Thymus (tissue), 11 donors: Measurements from ENCODE around the gene CELF2. TPM values are rescaled to one million over a fixed set of nuclear protein-coding genes. Genes with fewer than 3 reads are reported as not detected.

Experiments used
- DNase-seq, 9 donors: peaks; one replicate each; pipeline ENCODE4 v3.0.0-alpha.2; 2013; ENCODE audit warnings: low spot score in 9 of 9, low read depth in 6 of 9, missing footprints in 1 of 9
- H3K27ac ChIP-seq, 2 donors: one replicate each; pipeline ENCODE4 v1.5.1; 2013; ENCODE audit warnings: control low read depth in 1 of 2, low read depth in 1 of 2, low read length in 1 of 2, mild to moderate bottlenecking in 1 of 2, moderate library complexity in 1 of 2
- H3K27me3 ChIP-seq, 2 donors: one replicate each; pipeline ENCODE4 v1.5.1; 2013; ENCODE audit warnings: low read length in 1 of 2; ENCODE audit not compliant: control insufficient read depth in 2 of 2, insufficient read depth in 1 of 2
- H3K36me3 ChIP-seq, 2 donors: one replicate each; pipeline ENCODE4 v1.5.1; 2013; ENCODE audit warnings: low read length in 1 of 2, mild to moderate bottlenecking in 1 of 2, moderate library complexity in 1 of 2; ENCODE audit not compliant: control insufficient read depth in 2 of 2, insufficient read depth in 2 of 2
- H3K4me1 ChIP-seq, 2 donors: one replicate each; pipeline ENCODE4 v1.5.1; 2013; ENCODE audit warnings: low read length in 2 of 2; ENCODE audit not compliant: control insufficient read depth in 2 of 2, insufficient read depth in 2 of 2
- H3K4me3 ChIP-seq, 2 donors: one replicate each; pipeline ENCODE4 v1.5.1; 2013; ENCODE audit warnings: low read length in 2 of 2, control low read depth in 1 of 2, mild to moderate bottlenecking in 1 of 2
- H3K9me3 ChIP-seq, 2 donors: one replicate each; pipeline ENCODE4 v1.5.1; 2013; ENCODE audit warnings: low read length in 1 of 2, mild to moderate bottlenecking in 1 of 2; ENCODE audit not compliant: control insufficient read depth in 2 of 2, insufficient read depth in 1 of 2
- WGBS: extraction: QIAGEN DNeasy Blood & Tissue Kit; methylation state at CpG from one replicate; pipeline ENCODE4 v1.1.7; 2013; 5-methylcytosine and 5-hydroxymethylcytosine counted together
- polyA plus RNA-seq: library from polyadenylated mRNA; stranded (reverse); fragments of 200-250 nt; gene quantifications from one replicate; pipeline ENCODE4 v1.2.3, GENCODE V29; 2013
- total RNA-seq: library from RNA; stranded (reverse); fragments of 120-200 nt; gene quantifications from one replicate; pipeline ENCODE4 v1.2.4, GENCODE V29; 2013
- donor health status: healthy.

The CELF2 gene
- total and polyA plus RNA-seq, 2 donors, result 42.4 to 48.1 TPM

- Histone ChIP-seq H3K27ac (no peak overlapping the region), H3K4me1 (peaks cover 22 to 28% of the 10 kb centered on the region in 2 donors)
Observed at GRCh38 chr10:11230498-11231167, 213.0 kb downstream of the CELF2 start.

GRCh38 chr10:11231285-11231684 is 213.6 kb downstream of the CELF2 start:
- peaks cover 15 to 21% of the 10 kb centered on the region in 2 donors for H3K4me1 ChIP-seq
- no peak for DNase-seq
- H3K9me3 ChIP-seq, result no peaks in the 10 kb centered on the region
- H3K27ac ChIP-seq, result no peak overlapping the region
- no peak overlapping the region for H3K4me3 ChIP-seq
- 88% methylated on average over 3 of the region's 3 CpGs for WGBS
- H3K36me3 ChIP-seq, result peaks cover 42 to 52% of the 10 kb centered on the region in 2 donors
- no peaks in the 10 kb centered on the region for H3K27me3 ChIP-seq

More at GRCh38 chr10:11230498-11231167, 213.0 kb downstream of the CELF2 start:
- no peaks in the 10 kb centered on the region for H3K27me3 ChIP-seq
- peaks cover 44 to 52% of the 10 kb centered on the region in 2 donors for H3K36me3 ChIP-seq
- 85% methylated on average over 5 of the region's 5 CpGs for WGBS
- H3K4me3 ChIP-seq, result no peak overlapping the region
- no peaks in the 10 kb centered on the region for H3K9me3 ChIP-seq
- no peak for DNase-seq

- Histone ChIP-seq H3K27me3 (no peaks in the 10 kb centered on the region), H3K27ac (no peak overlapping the region), H3K36me3 (peaks cover 32 to 44% of the 10 kb centered on the region in 2 donors), H3K9me3 (no peaks in the 10 kb centered on the region), H3K4me1 (peaks cover 10 to 13% of the 10 kb centered on the region in 2 donors), H3K4me3 (no peak overlapping the region)
- DNase-seq, result no peak
- 90% methylated on average over 8 of the region's 8 CpGs for WGBS
Observed at GRCh38 chr10:11232222-11232961, 214.7 kb downstream of the CELF2 start.

GRCh38 chr10:11234857-11235531 is 217.3 kb downstream of the CELF2 start:
- WGBS, result 90% methylated on average over 6 of the region's 6 CpGs

GRCh38 chr10:11235771-11236170 is 218.1 kb downstream of the CELF2 start:
- WGBS, result 80% methylated on average over 4 of the region's 4 CpGs
- Histone ChIP-seq H3K9me3 (no peaks in the 10 kb centered on the region), H3K27me3 (no peaks in the 10 kb centered on the region), H3K27ac (no peak overlapping the region), H3K4me1 (peaks cover 7 to 13% of the 10 kb centered on the region in 2 donors), H3K36me3 (peaks cover 16 to 26% of the 10 kb centered on the region in 2 donors), H3K4me3 (no peak overlapping the region)
- DNase-seq, result no peak

More at GRCh38 chr10:11234857-11235531, 217.3 kb downstream of the CELF2 start:
- Histone ChIP-seq H3K27ac (no peak overlapping the region), H3K36me3 (peaks cover 21 to 31% of the 10 kb centered on the region in 2 donors), H3K9me3 (no peaks in the 10 kb centered on the region), H3K27me3 (no peaks in the 10 kb centered on the region), H3K4me1 (peaks cover 8 to 12% of the 10 kb centered on the region in 2 donors), H3K4me3 (no peak overlapping the region)
- DNase-seq, result no peak

GRCh38 chr10:11236234-11236633 is 218.6 kb downstream of the CELF2 start:
- H3K4me1 ChIP-seq, result peaks cover 11 to 14% of the 10 kb centered on the region in 2 donors
- H3K27ac ChIP-seq, result no peak overlapping the region
- no peaks in the 10 kb centered on the region for H3K27me3 ChIP-seq
- no peaks in the 10 kb centered on the region for H3K9me3 ChIP-seq
- WGBS, result 20% methylated on average over 2 of the region's 2 CpGs
- no peak overlapping the region for H3K4me3 ChIP-seq
- peaks cover 14 to 25% of the 10 kb centered on the region in 2 donors for H3K36me3 ChIP-seq
- peak in 1 of 9 donors; percentile 44 for DNase-seq

GRCh38 chr10:11237571-11237970 is 219.9 kb downstream of the CELF2 start:
- Histone ChIP-seq H3K36me3 (peaks cover 11 to 29% of the 10 kb centered on the region in 2 donors), H3K27me3 (no peaks in the 10 kb centered on the region), H3K4me3 (no peak overlapping the region), H3K27ac (no peak overlapping the region), H3K4me1 (peaks cover 21 to 23% of the 10 kb centered on the region in 2 donors), H3K9me3 (no peaks in the 10 kb centered on the region)
- 86% methylated on average over 7 of the region's 7 CpGs for WGBS
- no peak for DNase-seq

- no peak for DNase-seq
- Histone ChIP-seq H3K4me1 (peaks cover 21 to 34% of the 10 kb centered on the region in 2 donors), H3K27me3 (no peaks in the 10 kb centered on the region), H3K9me3 (no peaks in the 10 kb centered on the region), H3K36me3 (peaks cover 13 to 28% of the 10 kb centered on the region in 2 donors), H3K4me3 (no peak overlapping the region), H3K27ac (no peak overlapping the region)
- WGBS, result 93% methylated on average over 4 of the region's 4 CpGs
Observed at GRCh38 chr10:11238893-11239292, 221.2 kb downstream of the CELF2 start.

GRCh38 chr10:11240641-11241040 is 223.0 kb downstream of the CELF2 start:
- no peaks in the 10 kb centered on the region for H3K9me3 ChIP-seq
- no peaks in the 10 kb centered on the region for H3K27me3 ChIP-seq
- 98% methylated on average over 7 of the region's 7 CpGs for WGBS
- DNase-seq, result no peak
- H3K36me3 ChIP-seq, result peaks cover 14 to 29% of the 10 kb centered on the region in 2 donors
- no peak overlapping the region for H3K27ac ChIP-seq
- H3K4me3 ChIP-seq, result no peak overlapping the region
- peaks cover 24 to 49% of the 10 kb centered on the region in 2 donors for H3K4me1 ChIP-seq
